Liver (tissue), 9 donors: ENCODE results near the gene CFAP54. TPM values are rescaled to one million over a fixed set of nuclear protein-coding genes. Genes with fewer than 3 reads are reported as not detected.
A peak's percentile ranks its signal among the peaks of the same experiment; 100 is the strongest.

ENCODE experiments used
- DNase-seq: peaks from one replicate; pipeline ENCODE4 v3.0.0-alpha.2; 2017; ENCODE audit warnings: low spot score
- H3K27ac ChIP-seq, 2 donors: one replicate each; pipeline ENCODE4 v1.7.0; 2013; ENCODE audit warnings: inconsistent platforms in 2 of 2, low read length in 2 of 2, control low read depth in 1 of 2, low read depth in 1 of 2, mild to moderate bottlenecking in 1 of 2
- H3K27me3 ChIP-seq, 4 donors: one replicate each; pipeline versions ENCODE4 v1.6.1 to v1.7.0; 2013; ENCODE audit warnings: low read length in 3 of 4, inconsistent platforms in 1 of 4, mild to moderate bottlenecking in 1 of 4, moderate library complexity in 1 of 4; ENCODE audit not compliant: control insufficient read depth in 4 of 4, insufficient read depth in 4 of 4
- H3K36me3 ChIP-seq, 4 donors: one replicate each; pipeline versions ENCODE4 v1.6.1 to v1.7.0; 2013; ENCODE audit warnings: low read length in 3 of 4, mild to moderate bottlenecking in 3 of 4, low read depth in 1 of 4, moderate library complexity in 1 of 4; ENCODE audit not compliant: control insufficient read depth in 4 of 4, insufficient read depth in 3 of 4
- H3K4me1 ChIP-seq, 4 donors: one replicate each; pipeline versions ENCODE4 v1.6.1 to v1.7.0; 2013; ENCODE audit warnings: low read length in 3 of 4, mild to moderate bottlenecking in 3 of 4, moderate library complexity in 1 of 4; ENCODE audit not compliant: control insufficient read depth in 4 of 4, insufficient read depth in 4 of 4
- H3K4me3 ChIP-seq, 3 donors: one replicate each; pipeline versions ENCODE4 v1.6.1 to v1.7.0; 2013; ENCODE audit warnings: low read length in 3 of 3, control low read depth in 1 of 3, low read depth in 1 of 3, mild to moderate bottlenecking in 1 of 3
- H3K9ac ChIP-seq, 2 donors: one replicate each; pipeline ENCODE4 v1.7.0; 2013; ENCODE audit warnings: low read length in 2 of 2, mild to moderate bottlenecking in 2 of 2, moderate library complexity in 2 of 2, control low read depth in 1 of 2, low read depth in 1 of 2
- H3K9me3 ChIP-seq, 4 donors: one replicate each; pipeline versions ENCODE4 v1.6.1 to v1.7.0; 2013; ENCODE audit warnings: low read length in 3 of 4; ENCODE audit not compliant: control insufficient read depth in 4 of 4
- EGR1 ChIP-seq, 2 donors: IDR thresholded peaks; 2 replicates each; pipeline ENCODE4 v1.6.1; 2016 to 2018; ENCODE audit warnings: antibody characterized with exemption in 2 of 2, low read depth in 2 of 2
- FOXA1 ChIP-seq: IDR thresholded peaks from 2 replicates; pipeline ENCODE4 v1.6.1; 2016; ENCODE audit warnings: antibody characterized with exemption
- HNF4A ChIP-seq, 2 donors: conservative IDR thresholded peaks; 2 replicates each; pipeline ENCODE4 v1.6.1; 2016; ENCODE audit warnings: antibody characterized with exemption in 2 of 2, mild to moderate bottlenecking in 2 of 2
- HNF4G ChIP-seq: IDR thresholded peaks from 2 replicates; pipeline ENCODE4 v1.6.1; 2016; ENCODE audit warnings: antibody characterized with exemption
- JUND ChIP-seq, 2 donors: IDR thresholded peaks; 2 replicates each; pipeline ENCODE4 v1.6.1; 2016; ENCODE audit warnings: antibody characterized with exemption in 2 of 2
- MAX ChIP-seq: IDR thresholded peaks from 2 replicates; pipeline ENCODE4 v1.6.1; 2016; ENCODE audit warnings: antibody characterized with exemption
- NR2F2 ChIP-seq: IDR thresholded peaks from 2 replicates; pipeline ENCODE4 v1.6.1; 2016; ENCODE audit warnings: antibody characterized with exemption
- RAD21 ChIP-seq, 2 donors: IDR thresholded peaks; 2 replicates each; pipeline ENCODE4 v1.6.1; 2016; ENCODE audit warnings: antibody characterized with exemption in 2 of 2, mild to moderate bottlenecking in 2 of 2
- SP1 ChIP-seq: IDR thresholded peaks from 2 replicates; pipeline ENCODE4 v1.6.1; 2018; ENCODE audit warnings: antibody characterized with exemption, mild to moderate bottlenecking
- TAF1 ChIP-seq: conservative IDR thresholded peaks from 2 replicates; pipeline ENCODE4 v1.6.1; 2016; ENCODE audit warnings: antibody characterized with exemption, mild to moderate bottlenecking
- WGBS: extraction: QIAGEN DNeasy Blood & Tissue Kit; methylation state at CpG from one replicate; pipeline ENCODE4 v1.1.7; 2013; 5-methylcytosine and 5-hydroxymethylcytosine counted together
- polyA plus RNA-seq, 2 donors: library from polyadenylated mRNA; stranded (reverse) in 1 of 2; unstranded in 1 of 2; fragments of 200-250 nt in 1 of 2; fragments of >200 nt in 1 of 2; fragmentation: Nextera tagmentation in 1 of 2; extraction: Ambion mirVana in 1 of 2; gene quantifications; one replicate each; pipeline versions ENCODE4 v1.2.1 to v1.2.3, GENCODE V29; 2013 to 2015
- total RNA-seq, 2 donors: library from RNA; depleted of rRNA; stranded (reverse); fragments of >200 nt; gene quantifications; one replicate each; pipeline ENCODE4 v1.2.3, GENCODE V29; 2014
- TF ChIP-seq, protein P1 (sequence below): IDR thresholded peaks from 2 replicates; pipeline ENCODE4 v1.6.1; 2016; ENCODE audit warnings: antibody characterized with exemption
- TF ChIP-seq, protein P2 (sequence below): IDR thresholded peaks from 2 replicates; pipeline ENCODE4 v1.6.1; 2016; ENCODE audit warnings: antibody characterized with exemption, mild to moderate bottlenecking
- TF ChIP-seq, protein P3 (sequence below): fragments of 150-350 bp; IDR thresholded peaks from 2 replicates; pipeline ENCODE4 v1.5.1; 2017; ENCODE audit warnings: improper control_type of control experiment, low read depth, low read length; ENCODE audit not compliant: missing input control
- TF ChIP-seq, protein P4 (sequence below): IDR thresholded peaks from 2 replicates; pipeline ENCODE4 v1.6.1; 2016; ENCODE audit warnings: antibody characterized with exemption
- donor health status: healthy.
- donor health status: healthy.
- donor health status: healthy.
- donor health status: healthy.
- donor health status: healthy.

Gene CFAP54
- total and polyA plus RNA-seq, 4 donors = 0.01 to 0.19 (median 0.15) TPM

- TF ChIP-seq TAF1 (no peak), HNF4G (no peak), SP1 (peak; percentile 26), MAX (peak; percentile 31), JUND (IDR thresholded peaks at IDR 0.05) (peak in 1 of 2 donors; percentile 14), FOXA1 (peak; percentile 6), HNF4A (conservative IDR thresholded peaks at IDR 0.05) (no peak), RAD21 (IDR thresholded peaks at IDR 0.05) (peak in 1 of 2 donors; percentile 16), NR2F2 (peak; percentile 88)
- TF ChIP-seq, protein P1, sequence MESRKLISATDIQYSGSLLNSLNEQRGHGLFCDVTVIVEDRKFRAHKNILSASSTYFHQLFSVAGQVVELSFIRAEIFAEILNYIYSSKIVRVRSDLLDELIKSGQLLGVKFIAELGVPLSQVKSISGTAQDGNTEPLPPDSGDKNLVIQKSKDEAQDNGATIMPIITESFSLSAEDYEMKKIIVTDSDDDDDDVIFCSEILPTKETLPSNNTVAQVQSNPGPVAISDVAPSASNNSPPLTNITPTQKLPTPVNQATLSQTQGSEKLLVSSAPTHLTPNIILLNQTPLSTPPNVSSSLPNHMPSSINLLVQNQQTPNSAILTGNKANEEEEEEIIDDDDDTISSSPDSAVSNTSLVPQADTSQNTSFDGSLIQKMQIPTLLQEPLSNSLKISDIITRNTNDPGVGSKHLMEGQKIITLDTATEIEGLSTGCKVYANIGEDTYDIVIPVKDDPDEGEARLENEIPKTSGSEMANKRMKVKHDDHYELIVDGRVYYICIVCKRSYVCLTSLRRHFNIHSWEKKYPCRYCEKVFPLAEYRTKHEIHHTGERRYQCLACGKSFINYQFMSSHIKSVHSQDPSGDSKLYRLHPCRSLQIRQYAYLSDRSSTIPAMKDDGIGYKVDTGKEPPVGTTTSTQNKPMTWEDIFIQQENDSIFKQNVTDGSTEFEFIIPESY = peak; percentile 9
- TF ChIP-seq, protein P2, sequence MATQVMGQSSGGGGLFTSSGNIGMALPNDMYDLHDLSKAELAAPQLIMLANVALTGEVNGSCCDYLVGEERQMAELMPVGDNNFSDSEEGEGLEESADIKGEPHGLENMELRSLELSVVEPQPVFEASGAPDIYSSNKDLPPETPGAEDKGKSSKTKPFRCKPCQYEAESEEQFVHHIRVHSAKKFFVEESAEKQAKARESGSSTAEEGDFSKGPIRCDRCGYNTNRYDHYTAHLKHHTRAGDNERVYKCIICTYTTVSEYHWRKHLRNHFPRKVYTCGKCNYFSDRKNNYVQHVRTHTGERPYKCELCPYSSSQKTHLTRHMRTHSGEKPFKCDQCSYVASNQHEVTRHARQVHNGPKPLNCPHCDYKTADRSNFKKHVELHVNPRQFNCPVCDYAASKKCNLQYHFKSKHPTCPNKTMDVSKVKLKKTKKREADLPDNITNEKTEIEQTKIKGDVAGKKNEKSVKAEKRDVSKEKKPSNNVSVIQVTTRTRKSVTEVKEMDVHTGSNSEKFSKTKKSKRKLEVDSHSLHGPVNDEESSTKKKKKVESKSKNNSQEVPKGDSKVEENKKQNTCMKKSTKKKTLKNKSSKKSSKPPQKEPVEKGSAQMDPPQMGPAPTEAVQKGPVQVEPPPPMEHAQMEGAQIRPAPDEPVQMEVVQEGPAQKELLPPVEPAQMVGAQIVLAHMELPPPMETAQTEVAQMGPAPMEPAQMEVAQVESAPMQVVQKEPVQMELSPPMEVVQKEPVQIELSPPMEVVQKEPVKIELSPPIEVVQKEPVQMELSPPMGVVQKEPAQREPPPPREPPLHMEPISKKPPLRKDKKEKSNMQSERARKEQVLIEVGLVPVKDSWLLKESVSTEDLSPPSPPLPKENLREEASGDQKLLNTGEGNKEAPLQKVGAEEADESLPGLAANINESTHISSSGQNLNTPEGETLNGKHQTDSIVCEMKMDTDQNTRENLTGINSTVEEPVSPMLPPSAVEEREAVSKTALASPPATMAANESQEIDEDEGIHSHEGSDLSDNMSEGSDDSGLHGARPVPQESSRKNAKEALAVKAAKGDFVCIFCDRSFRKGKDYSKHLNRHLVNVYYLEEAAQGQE = no peak
- TF ChIP-seq, protein P3, sequence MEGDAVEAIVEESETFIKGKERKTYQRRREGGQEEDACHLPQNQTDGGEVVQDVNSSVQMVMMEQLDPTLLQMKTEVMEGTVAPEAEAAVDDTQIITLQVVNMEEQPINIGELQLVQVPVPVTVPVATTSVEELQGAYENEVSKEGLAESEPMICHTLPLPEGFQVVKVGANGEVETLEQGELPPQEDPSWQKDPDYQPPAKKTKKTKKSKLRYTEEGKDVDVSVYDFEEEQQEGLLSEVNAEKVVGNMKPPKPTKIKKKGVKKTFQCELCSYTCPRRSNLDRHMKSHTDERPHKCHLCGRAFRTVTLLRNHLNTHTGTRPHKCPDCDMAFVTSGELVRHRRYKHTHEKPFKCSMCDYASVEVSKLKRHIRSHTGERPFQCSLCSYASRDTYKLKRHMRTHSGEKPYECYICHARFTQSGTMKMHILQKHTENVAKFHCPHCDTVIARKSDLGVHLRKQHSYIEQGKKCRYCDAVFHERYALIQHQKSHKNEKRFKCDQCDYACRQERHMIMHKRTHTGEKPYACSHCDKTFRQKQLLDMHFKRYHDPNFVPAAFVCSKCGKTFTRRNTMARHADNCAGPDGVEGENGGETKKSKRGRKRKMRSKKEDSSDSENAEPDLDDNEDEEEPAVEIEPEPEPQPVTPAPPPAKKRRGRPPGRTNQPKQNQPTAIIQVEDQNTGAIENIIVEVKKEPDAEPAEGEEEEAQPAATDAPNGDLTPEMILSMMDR = no peak
- DNase-seq = no peak
- Histone ChIP-seq H3K27ac (peak overlapping the region; percentile 27 to 37), H3K36me3 (no peaks in the 10 kb centered on the region), H3K27me3 (no peaks in the 10 kb centered on the region), H3K4me1 (no peaks in the 10 kb centered on the region), H3K9me3 (no peaks in the 10 kb centered on the region), H3K9ac (peak overlapping the region in 1 of 2 donors; percentile 53), H3K4me3 (no peak overlapping the region)
- WGBS = 69% methylated on average over 6 of the region's 6 CpGs
Observed at GRCh38 chr12:96445691-96446583, 43.4 kb upstream of the CFAP54 start.

DNA sequence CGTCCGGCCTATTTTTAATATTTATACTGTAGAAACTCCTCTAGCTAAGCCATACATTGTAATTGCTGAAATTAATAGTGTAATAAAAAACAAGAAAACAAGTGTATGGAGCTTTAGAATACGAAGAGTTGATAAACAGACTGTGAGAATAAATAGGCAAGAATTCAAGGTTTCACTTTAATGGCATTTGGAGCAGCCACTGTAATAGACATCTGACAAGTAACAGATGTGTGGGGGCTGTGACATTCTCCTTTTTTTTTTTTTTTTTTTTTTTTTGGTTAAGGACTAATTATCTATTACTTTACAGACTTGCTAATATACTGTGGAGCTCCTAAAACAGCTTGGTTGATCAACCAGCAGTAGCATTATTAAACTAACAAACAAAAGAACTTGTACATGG lies 42.1 kb upstream of the CFAP54 start:
- no peak for TF ChIP-seq EGR1 (IDR thresholded peaks at IDR 0.05; ENCODE audit: low read depth in 2 of 2)
- TF ChIP-seq, protein P4, sequence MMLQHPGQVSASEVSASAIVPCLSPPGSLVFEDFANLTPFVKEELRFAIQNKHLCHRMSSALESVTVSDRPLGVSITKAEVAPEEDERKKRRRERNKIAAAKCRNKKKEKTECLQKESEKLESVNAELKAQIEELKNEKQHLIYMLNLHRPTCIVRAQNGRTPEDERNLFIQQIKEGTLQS = no peak
- WGBS = 93% methylated on average over 3 of the region's 3 CpGs
- no peaks in the 10 kb centered on the region for H3K27me3 ChIP-seq

More for the DNA sequence above, 42.1 kb upstream of the CFAP54 start:
- no peaks in the 10 kb centered on the region for H3K9me3 ChIP-seq
- H3K4me3 ChIP-seq = no peak overlapping the region
- H3K36me3 ChIP-seq = no peaks in the 10 kb centered on the region
- H3K4me1 ChIP-seq = no peaks in the 10 kb centered on the region
- no peak overlapping the region for H3K27ac ChIP-seq
- DNase-seq = no peak
- no peak overlapping the region for H3K9ac ChIP-seq
